Central memory CD8-positive, alpha-beta T cell (primary cell): ENCODE results near the gene MYO1E.
"Not testable (repeated sequence)": the region's sequence is repeated elsewhere in the genome, so short reads cannot be mapped to it uniquely, and the experiment has no call there.

Experiments used
- ATAC-seq: fragments of 150-1000 bp; cut with Tn5 transposase; replicated peaks from 2 replicates; pipeline ENCODE4 v1.10.0; 2022; ENCODE audit warnings: mild to moderate bottlenecking, moderate FRiP score, moderate number of reproducible peaks; ENCODE audit not compliant: poor library complexity, severe bottlenecking; ENCODE audit errors: extremely low read depth
- DNase-seq, 2 donors: peaks; one replicate each; pipeline ENCODE4 v3.0.0; 2021; ENCODE audit warnings: low spot score in 2 of 2
- H3K27ac Mint-ChIP-seq: one replicate; pipeline ENCODE4 v1.8.0; 2022; ENCODE audit warnings: low read depth, mild to moderate bottlenecking, moderate library complexity, mixed read lengths
- H3K27me3 Mint-ChIP-seq: one replicate; pipeline ENCODE4 v1.8.0; 2022; ENCODE audit warnings: mixed read lengths
- H3K36me3 Mint-ChIP-seq: one replicate; pipeline ENCODE4 v1.8.0; 2022; ENCODE audit warnings: mild to moderate bottlenecking, moderate library complexity, mixed read lengths; ENCODE audit not compliant: insufficient read depth
- H3K4me1 Mint-ChIP-seq: one replicate; pipeline ENCODE4 v1.8.0; 2022; ENCODE audit warnings: mixed read lengths
- H3K4me3 Mint-ChIP-seq: one replicate; pipeline ENCODE4 v1.8.0; 2022; ENCODE audit warnings: mild to moderate bottlenecking, moderate library complexity, mixed read lengths
- H3K9me3 Mint-ChIP-seq: one replicate; pipeline ENCODE4 v1.8.0; 2022; ENCODE audit warnings: mixed read lengths

Gene MYO1E

DNA sequence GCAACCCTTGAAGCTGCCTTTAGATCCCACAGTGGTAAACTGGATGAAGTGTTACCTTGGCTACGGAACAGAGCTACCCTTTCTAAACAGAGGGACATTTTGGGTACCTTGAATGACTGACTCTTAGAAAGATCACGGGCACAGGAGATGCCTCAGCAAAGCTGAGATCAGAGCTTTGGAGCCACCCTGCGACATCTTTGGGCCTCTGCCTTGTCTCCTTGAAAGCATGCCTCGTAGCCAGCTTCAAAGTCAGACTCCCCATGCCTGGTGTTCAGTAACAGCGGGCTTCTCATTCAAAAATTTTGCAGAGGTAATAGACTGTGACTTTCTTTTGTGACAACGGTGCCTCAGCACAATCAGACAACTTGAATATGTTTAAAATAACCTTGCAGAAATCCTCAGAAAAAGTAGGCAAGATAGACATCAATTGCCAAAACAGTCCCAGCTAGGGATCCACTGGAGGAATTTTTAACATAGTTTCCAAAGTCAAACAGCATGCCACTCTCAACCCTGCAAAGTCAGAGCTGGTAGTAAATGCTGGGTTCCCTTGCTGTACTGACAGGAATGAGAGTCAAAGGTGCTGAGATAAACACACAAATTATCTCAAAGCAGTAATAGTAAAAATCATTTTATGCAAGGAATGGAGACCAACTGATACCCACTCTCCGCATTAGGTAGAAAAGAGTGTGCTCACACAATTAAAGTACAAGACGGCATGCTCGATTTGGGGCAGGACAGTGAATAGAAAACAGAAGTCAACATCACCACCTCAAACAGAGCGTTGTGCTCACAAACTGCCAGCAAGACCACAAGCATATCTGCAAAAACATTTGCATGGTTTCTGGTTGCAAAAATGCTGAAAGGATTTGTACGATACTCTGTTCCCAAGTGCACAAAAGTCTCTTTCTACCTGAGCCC is 82.1 kb downstream of the MYO1E start:
- DNase-seq = no peak
- Mint-ChIP-seq H3K27me3 (no peaks in the 10 kb centered on the region), H3K4me3 (no peak overlapping the region), H3K4me1 (no peaks in the 10 kb centered on the region), H3K27ac (no peak overlapping the region), H3K9me3 (no peaks in the 10 kb centered on the region), H3K36me3 (no peaks in the 10 kb centered on the region)
- no peak for ATAC-seq

DNA sequence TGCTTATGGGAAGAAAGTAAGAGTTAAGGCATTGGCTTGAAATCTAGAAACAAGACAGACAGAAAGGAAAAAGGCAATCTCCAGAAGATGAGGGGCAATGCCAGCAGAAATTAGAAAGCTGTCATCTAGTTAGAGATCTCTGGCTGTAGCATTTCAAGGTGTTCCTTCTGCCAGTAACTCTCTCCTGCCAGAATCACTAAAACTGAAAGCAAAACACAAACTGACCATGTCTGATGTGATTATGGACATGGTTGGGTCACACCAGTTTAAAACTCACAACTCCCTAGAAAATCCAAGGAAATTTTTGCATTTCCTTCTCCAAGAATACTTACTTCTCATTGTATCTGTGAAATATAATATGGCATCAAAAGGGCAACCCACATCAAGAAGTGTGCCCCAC is 83.1 kb downstream of the MYO1E start:
- Mint-ChIP-seq H3K4me3 (no peak overlapping the region), H3K36me3 (no peaks in the 10 kb centered on the region), H3K27me3 (no peaks in the 10 kb centered on the region), H3K4me1 (no peaks in the 10 kb centered on the region), H3K9me3 (no peaks in the 10 kb centered on the region), H3K27ac (no peak overlapping the region)
- DNase-seq (no peak), ATAC-seq (no peak)

DNA sequence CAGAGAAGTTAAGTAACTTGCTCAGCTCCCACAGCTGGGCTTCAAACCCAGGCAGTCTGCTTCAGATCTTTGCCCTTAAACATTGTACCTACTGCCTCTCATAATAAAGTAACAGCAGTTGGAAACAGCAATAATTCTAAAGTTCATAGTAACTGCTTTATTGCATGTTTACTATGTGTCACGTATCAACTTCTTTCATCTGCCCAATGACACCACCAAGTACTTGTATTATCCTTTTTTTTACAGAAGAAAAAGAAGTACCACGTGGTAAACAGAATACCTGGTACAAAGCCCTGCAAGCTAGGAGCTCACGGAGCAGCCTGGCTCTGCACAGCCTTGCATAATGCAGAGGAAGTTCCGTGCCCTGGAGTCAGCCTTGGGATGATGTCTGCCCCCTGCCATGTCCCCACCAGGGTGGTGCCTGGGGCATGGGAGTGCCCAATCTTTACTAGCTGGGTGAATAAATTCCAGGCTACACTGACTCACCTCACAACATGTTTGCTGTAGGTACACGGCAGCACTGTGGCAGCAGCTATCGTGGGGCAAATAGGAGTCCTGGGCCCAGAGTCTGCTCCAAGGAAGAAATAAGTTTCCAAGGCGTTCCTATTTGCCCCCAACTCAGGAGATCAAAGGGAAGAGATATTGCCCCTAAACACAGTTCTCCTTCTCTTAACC is 88.8 kb downstream of the MYO1E start:
- H3K36me3 Mint-ChIP-seq = peaks cover 5% of the 10 kb centered on the region
- H3K9me3 Mint-ChIP-seq = no peaks in the 10 kb centered on the region
- no peaks in the 10 kb centered on the region for H3K27me3 Mint-ChIP-seq
- ATAC-seq = no peak
- H3K4me3 Mint-ChIP-seq = no peak overlapping the region
- DNase-seq = no peak
- H3K27ac Mint-ChIP-seq = no peak overlapping the region
- H3K4me1 Mint-ChIP-seq = no peaks in the 10 kb centered on the region

DNA sequence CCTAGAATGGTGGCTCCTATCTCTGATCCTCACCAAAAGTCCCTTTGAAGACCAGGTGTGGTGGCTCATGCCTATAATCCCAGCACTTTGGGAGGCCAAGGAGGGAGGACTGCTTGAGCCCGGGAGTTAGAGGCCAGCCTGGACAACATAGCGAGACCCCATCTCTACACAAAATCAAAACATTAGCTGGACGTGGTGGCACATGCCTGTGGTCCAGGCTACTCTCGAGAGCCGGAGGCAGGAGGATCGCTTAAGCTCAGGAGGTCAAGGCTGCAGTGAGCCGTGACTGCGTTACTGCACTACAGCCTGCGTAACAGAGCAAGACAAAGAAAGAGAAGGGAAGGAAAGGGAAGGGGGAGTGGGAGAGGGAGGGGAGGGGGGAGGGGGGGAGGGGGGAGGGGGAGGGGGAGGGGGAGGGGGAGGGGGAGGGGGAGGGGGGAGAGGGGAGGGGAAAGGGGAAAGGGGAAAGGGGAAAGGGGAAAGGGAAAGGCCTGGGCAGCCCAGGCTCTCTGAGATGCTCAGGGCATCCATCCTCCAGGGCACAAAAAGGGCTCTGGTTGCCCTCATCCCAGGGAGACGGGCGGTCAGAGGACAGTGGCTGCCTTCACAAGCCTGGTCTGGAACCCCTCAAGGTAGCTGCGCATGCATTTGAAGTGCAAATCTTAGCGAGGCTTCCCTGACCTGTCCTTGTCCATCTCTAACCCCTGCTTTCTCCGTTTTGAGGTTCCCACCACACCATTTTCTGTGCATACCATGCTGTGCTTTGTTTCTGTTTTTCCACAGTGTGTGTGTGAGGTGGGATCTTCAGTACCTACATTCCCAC is 89.9 kb downstream of the MYO1E start:
- Mint-ChIP-seq H3K9me3 (no peaks in the 10 kb centered on the region), H3K4me1 (no peaks in the 10 kb centered on the region), H3K4me3 (no peak overlapping the region), H3K27me3 (no peaks in the 10 kb centered on the region), H3K27ac (no peak overlapping the region), H3K36me3 (peaks cover 5% of the 10 kb centered on the region)
- no peak for DNase-seq
- no peak for ATAC-seq

DNA sequence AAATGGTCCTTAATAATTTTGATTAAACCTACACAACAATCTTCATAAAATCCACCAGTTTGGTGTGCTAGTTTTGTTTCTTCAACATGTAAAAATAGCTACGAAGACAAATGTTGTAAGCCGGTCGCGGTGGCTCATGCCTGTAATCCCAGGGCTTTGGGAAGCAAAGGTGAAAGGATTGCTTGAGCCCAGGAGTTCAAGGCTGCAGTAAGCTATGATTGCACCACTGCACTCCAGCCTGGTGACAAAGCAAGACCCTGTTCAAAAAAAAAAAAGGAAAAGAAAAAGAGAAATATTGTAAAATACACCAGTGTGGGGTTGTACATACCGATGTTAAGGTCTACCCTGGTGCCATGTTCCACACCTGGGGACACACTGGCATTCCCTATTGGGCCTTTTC is 91.0 kb downstream of the MYO1E start:
- DNase-seq = no peak
- peaks cover 5% of the 10 kb centered on the region for H3K36me3 Mint-ChIP-seq
- H3K4me1 Mint-ChIP-seq = no peaks in the 10 kb centered on the region
- no peak overlapping the region for H3K4me3 Mint-ChIP-seq
- ATAC-seq = no peak
- H3K27ac Mint-ChIP-seq = no peak overlapping the region
- H3K27me3 Mint-ChIP-seq = no peaks in the 10 kb centered on the region
- no peaks in the 10 kb centered on the region for H3K9me3 Mint-ChIP-seq

DNA sequence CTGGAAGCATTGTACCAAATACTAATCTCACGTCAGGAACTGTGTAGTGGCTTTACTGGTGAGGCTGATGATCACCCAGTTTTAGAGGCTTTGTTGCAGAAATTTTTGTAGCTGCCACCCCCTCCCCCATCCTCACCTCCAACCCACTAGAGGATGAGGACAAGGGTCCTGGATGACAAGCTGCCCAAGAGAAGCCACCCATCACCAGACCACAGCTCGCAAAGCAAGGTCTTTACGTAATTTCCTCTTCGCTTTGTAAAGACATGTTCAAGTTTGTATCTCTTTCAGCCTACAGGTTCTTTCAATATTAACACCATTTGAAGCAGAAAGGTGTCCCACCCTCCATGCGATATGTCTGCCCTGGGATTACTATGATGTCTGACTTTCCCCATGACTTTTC is 91.8 kb downstream of the MYO1E start:
- no peak overlapping the region for H3K27ac Mint-ChIP-seq
- no peak overlapping the region for H3K4me3 Mint-ChIP-seq
- no peaks in the 10 kb centered on the region for H3K4me1 Mint-ChIP-seq
- peaks cover 8% of the 10 kb centered on the region for H3K27me3 Mint-ChIP-seq
- peaks cover 5% of the 10 kb centered on the region for H3K36me3 Mint-ChIP-seq
- ATAC-seq (no peak), DNase-seq (no peak)
- H3K9me3 Mint-ChIP-seq = no peaks in the 10 kb centered on the region

DNA sequence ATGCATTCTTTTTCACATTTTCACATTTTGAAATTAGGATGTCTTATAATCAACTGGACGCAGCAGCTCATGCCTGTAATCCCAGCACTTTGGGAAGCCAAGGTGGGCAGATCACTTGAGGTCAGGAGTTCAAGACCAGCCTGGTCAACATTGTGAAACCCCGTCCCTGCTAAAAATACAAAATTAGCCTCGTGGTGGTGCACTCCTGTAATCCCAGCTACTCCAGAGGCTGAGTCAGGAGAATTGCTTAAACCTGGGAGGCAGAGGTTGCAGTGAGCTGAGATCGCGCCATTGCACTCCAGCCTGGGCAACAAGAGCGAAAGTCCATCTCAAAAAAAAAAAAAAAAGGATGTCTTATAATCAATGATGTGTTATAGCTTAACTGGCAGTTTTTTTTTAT is 92.4 kb downstream of the MYO1E start:
- not testable (repeated sequence) for H3K36me3 Mint-ChIP-seq, H3K9me3 Mint-ChIP-seq, H3K4me1 Mint-ChIP-seq, DNase-seq, H3K4me3 Mint-ChIP-seq, H3K27ac Mint-ChIP-seq, ATAC-seq
- peaks cover 13% of the 10 kb centered on the region for H3K27me3 Mint-ChIP-seq

DNA sequence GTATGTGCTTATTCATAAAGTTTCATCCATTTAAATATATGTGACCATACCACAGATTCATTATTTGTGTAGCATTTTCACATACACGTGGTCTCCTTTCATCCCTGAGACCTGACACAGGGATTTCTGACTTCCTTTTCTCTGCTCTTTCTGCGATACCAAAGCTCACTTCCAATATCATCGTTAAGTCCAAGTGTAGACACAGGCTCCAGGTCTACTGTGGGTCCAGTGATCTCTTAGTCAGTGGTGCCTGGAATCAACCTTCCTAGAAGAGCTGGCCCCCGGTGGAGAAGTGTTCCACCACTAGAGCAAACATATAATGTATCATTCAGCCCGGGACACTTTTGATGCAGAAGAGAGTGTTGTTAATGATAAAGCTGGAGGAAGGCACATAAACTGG is 93.6 kb downstream of the MYO1E start:
- no peak for ATAC-seq
- Mint-ChIP-seq H3K27ac (no peak overlapping the region), H3K4me3 (no peak overlapping the region), H3K4me1 (no peaks in the 10 kb centered on the region), H3K27me3 (peaks cover 26% of the 10 kb centered on the region), H3K36me3 (peaks cover 5% of the 10 kb centered on the region), H3K9me3 (no peaks in the 10 kb centered on the region)
- DNase-seq = no peak

DNA sequence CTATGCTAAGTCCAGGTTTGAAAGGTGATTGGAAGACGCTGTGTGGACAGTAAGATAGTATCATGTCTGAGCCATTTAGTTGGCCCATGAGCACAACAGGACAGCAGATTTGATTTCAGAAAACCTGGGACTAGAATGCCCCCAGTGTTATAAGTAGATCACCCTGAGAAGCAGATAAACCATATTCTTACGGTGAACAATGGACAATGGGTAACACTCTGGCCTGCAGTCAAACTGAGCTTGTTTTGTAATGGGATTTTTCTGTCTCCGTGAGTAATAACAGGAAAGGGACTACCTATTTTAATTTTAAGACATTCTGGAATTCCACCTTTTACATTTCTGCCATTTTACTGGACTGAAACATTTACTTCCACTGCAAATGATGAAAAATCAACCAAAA is 94.6 kb downstream of the MYO1E start:
- H3K9me3 Mint-ChIP-seq = no peaks in the 10 kb centered on the region
- peaks cover 3% of the 10 kb centered on the region for H3K36me3 Mint-ChIP-seq
- peaks cover 35% of the 10 kb centered on the region for H3K27me3 Mint-ChIP-seq
- ATAC-seq (no peak), DNase-seq (no peak)
- H3K4me1 Mint-ChIP-seq = no peaks in the 10 kb centered on the region
- no peak overlapping the region for H3K27ac Mint-ChIP-seq
- H3K4me3 Mint-ChIP-seq = no peak overlapping the region

DNA sequence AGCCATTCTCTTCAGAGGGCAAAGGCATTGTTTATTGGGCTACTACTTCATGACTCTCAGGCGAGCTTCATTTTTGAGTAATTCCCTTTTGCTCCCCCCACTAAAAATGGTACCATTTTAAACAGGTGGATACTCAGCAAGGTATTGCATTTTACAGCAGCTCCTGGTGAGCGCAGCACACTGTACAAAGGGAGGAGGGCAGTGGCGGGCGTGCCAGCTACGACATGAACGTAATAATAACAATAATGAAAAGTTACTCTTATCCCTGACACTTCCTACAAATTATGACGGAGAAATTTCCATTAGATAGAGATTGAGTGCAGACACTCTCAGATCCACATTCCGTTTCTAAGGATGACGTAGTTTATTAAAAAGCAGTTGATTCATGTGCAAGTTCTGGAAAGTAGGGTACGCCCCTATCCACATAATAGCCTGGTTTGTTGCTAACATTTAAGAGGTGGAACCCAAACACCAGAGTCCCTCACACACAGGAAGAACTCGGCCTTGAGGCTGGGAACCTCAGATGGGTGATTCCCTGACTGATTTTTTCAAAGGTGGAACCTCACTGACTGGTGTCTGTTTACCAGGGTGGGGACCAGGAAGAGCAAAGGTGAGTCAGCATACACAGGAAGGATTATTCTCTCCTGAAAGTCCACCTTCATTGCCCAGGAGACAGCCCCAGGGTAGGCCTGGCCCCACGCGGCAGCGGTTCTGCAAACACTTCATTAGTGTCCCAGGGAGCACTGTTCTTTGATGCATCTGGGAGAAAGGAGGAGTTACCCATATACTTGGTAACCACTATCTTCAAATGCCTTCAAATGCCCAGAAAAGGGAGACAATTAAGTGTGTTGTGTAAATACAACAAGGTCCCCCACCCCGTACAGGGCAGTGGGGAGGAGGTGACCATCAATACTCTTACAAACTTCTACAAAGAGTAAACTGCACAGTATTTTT is 96.2 kb downstream of the MYO1E start:
- Mint-ChIP-seq H3K27me3 (peaks cover 46% of the 10 kb centered on the region), H3K4me3 (no peak overlapping the region), H3K36me3 (no peaks in the 10 kb centered on the region), H3K4me1 (no peaks in the 10 kb centered on the region), H3K27ac (no peak overlapping the region), H3K9me3 (no peaks in the 10 kb centered on the region)
- ATAC-seq = no peak
- no peak for DNase-seq

DNA sequence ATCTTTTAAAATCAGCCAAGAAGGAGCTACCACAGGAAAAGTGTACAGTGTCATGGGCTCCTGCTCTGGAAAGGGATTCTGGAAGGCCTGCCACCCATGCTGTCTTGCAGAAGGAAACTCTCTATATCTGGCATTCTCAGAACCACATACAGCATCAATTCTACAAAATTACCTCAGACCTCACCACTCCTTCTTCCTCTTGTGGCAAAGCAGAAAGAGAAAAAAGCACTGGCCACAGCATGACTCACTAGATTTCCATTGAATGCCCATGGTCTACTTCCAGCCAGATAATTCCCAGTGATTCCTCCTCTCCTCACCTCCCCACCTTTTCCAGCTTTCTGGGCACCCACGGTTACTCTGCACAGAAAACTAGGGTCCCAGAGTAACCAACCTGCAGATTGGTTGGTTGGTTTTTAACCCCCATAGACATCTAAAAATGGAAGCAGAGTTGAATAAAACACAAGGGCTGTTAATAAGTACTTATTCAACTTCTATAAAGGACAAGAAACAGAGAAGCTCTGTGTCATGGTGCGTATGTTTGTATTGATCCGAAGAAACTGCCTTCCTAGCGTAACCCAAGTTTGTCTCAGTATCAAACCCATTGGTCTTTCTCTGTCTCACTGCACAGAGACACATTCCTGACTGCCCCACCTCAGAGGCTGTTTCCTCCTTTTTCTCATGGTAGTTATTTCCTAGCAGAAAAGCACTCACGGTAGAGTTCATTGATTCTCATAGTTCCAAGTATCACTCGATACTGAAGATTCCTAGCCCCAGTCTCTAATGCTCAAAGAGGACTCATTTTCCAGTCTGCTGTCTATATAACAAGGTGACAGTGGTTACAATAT is 98.3 kb downstream of the MYO1E start:
- no peaks in the 10 kb centered on the region for H3K4me1 Mint-ChIP-seq
- H3K4me3 Mint-ChIP-seq = no peak overlapping the region
- no peaks in the 10 kb centered on the region for H3K36me3 Mint-ChIP-seq
- H3K9me3 Mint-ChIP-seq = no peaks in the 10 kb centered on the region
- peaks cover 48% of the 10 kb centered on the region for H3K27me3 Mint-ChIP-seq
- no peak overlapping the region for H3K27ac Mint-ChIP-seq
- no peak for ATAC-seq
- no peak for DNase-seq
